SKM-1 (cell line): Measurements from ENCODE around the gene DLEC1.

ENCODE experiments used
- DNase-seq: peaks from one replicate; lab custom pipeline; 2025; ENCODE audit not compliant: unreplicated experiment; lab: John Stamatoyannopoulos, UW

Gene DLEC1

GRCh38 chr3:38000965-38001455 is 38.0 kb upstream of the DLEC1 start:
- DNase-seq: no peak

- no peak for DNase-seq
Measured at GRCh38 chr3:38001456-38002081, 37.4 kb upstream of the DLEC1 start.

GRCh38 chr3:38002291-38002876 is 36.6 kb upstream of the DLEC1 start:
- no peak for DNase-seq

GRCh38 chr3:38002940-38003339 is 36.1 kb upstream of the DLEC1 start:
- DNase-seq: no peak

GRCh38 chr3:38003371-38003816 is 35.6 kb upstream of the DLEC1 start:
- peak; percentile 18 for DNase-seq

GRCh38 chr3:38003817-38004414 is 35.1 kb upstream of the DLEC1 start:
- DNase-seq: no peak

- peak; percentile 32 for DNase-seq
Measured at GRCh38 chr3:38004415-38005075, 34.5 kb upstream of the DLEC1 start.

GRCh38 chr3:38005076-38006020 is 33.7 kb upstream of the DLEC1 start:
- DNase-seq: no peak

GRCh38 chr3:38006031-38006430 is 33.0 kb upstream of the DLEC1 start:
- no peak for DNase-seq

- no peak for DNase-seq
Measured at GRCh38 chr3:38006445-38006995, 32.5 kb upstream of the DLEC1 start.

- DNase-seq: no peak
Measured at GRCh38 chr3:38007754-38008090, 31.3 kb upstream of the DLEC1 start.

GRCh38 chr3:38008191-38008701 is 30.8 kb upstream of the DLEC1 start:
- DNase-seq: no peak

GRCh38 chr3:38008971-38009580 is 29.9 kb upstream of the DLEC1 start:
- DNase-seq: no peak

- DNase-seq: no peak
Measured at GRCh38 chr3:38009807-38010591, 29.0 kb upstream of the DLEC1 start.

GRCh38 chr3:38011111-38011510 is 27.9 kb upstream of the DLEC1 start:
- DNase-seq: no peak

- no peak for DNase-seq
Measured at GRCh38 chr3:38015485-38015884, 23.5 kb upstream of the DLEC1 start.

- DNase-seq: no peak
Measured at GRCh38 chr3:38015984-38016383, 23.0 kb upstream of the DLEC1 start.

GRCh38 chr3:38016410-38016809 is 22.6 kb upstream of the DLEC1 start:
- DNase-seq: no peak

GRCh38 chr3:38016847-38017444 is 22.1 kb upstream of the DLEC1 start:
- DNase-seq: no peak
